OCI-LY3 (cell line): ENCODE measurements around the gene IHH.

ENCODE experiments used
- H2AFZ ChIP-seq: fragments of 200-600, 300-600 bp; shearing (Covaris generic); 2 replicates; pipeline ENCODE4 v1.6.0; 2014; ENCODE audit warnings: antibody characterized with exemption, low read depth, low read length
- H3K27ac ChIP-seq: fragments of 200-600, 300-600 bp; sonication (generic); 2 replicates; pipeline ENCODE4 v1.5.1; 2014; ENCODE audit warnings: mild to moderate bottlenecking, low read length, moderate library complexity, mixed read lengths
- H3K27me3 ChIP-seq: fragments of 200-600, 300-600 bp; sonication (generic); 2 replicates; pipeline ENCODE4 v1.6.1; 2014; ENCODE audit warnings: low read depth, low read length, mixed read lengths
- H3K36me3 ChIP-seq: fragments of 200-600, 300-600 bp; sonication (generic); replicated peaks from 2 replicates; pipeline ENCODE3; 2014; ENCODE audit warnings: low read depth, low read length, mixed read lengths
- H3K4me1 ChIP-seq: fragments of 300-600, 200-600 bp; sonication (generic); 2 replicates; pipeline ENCODE4 v1.6.1; 2014; ENCODE audit warnings: low read length, mixed read lengths
- H3K4me2 ChIP-seq: fragments of 200-600, 300-600 bp; sonication (generic); 2 replicates; pipeline ENCODE4 v1.6.1; 2014; ENCODE audit warnings: low read length, mixed read lengths
- H3K4me3 ChIP-seq: fragments of 300-600, 200-600 bp; sonication (generic); 2 replicates; pipeline ENCODE4 v1.5.1; 2014; ENCODE audit warnings: antibody characterized with exemption, mild to moderate bottlenecking, low read length, moderate library complexity
- H3K79me2 ChIP-seq: fragments of 300-600, 200-600 bp; shearing (Covaris generic); 2 replicates; pipeline ENCODE4 v1.6.1; 2014; ENCODE audit warnings: mild to moderate bottlenecking, low read length, mixed read lengths
- H3K9ac ChIP-seq: fragments of 300-600, 200-600 bp; shearing (Covaris generic); 2 replicates; pipeline ENCODE4 v1.6.0; 2014; ENCODE audit warnings: mild to moderate bottlenecking, low read length, moderate library complexity
- H3K9me3 ChIP-seq: fragments of 200-600, 300-600 bp; shearing (Covaris generic); 2 replicates; pipeline ENCODE4 v1.6.1; 2014; ENCODE audit warnings: low read length, mixed read lengths; ENCODE audit not compliant: insufficient read depth
- H4K20me1 ChIP-seq: fragments of 200-600, 300-600 bp; sonication (generic); 2 replicates; pipeline ENCODE4 v1.6.1; 2016; ENCODE audit warnings: low read length, mixed read lengths; ENCODE audit not compliant: insufficient read depth
- EZH2phosphoT487 ChIP-seq: fragments of 200-600 bp; shearing (Covaris generic); IDR thresholded peaks from 2 replicates; pipeline ENCODE4 v1.6.1; 2018; ENCODE audit warnings: antibody characterized with exemption, mixed run types, low read depth
- TF ChIP-seq, protein P1 (sequence below): fragments of 200-600, 300-600 bp; sonication (generic); IDR thresholded peaks from 2 replicates; pipeline ENCODE4 v1.5.1; 2014; ENCODE audit warnings: antibody characterized with exemption, low read length, low read depth

Gene IHH

DNA sequence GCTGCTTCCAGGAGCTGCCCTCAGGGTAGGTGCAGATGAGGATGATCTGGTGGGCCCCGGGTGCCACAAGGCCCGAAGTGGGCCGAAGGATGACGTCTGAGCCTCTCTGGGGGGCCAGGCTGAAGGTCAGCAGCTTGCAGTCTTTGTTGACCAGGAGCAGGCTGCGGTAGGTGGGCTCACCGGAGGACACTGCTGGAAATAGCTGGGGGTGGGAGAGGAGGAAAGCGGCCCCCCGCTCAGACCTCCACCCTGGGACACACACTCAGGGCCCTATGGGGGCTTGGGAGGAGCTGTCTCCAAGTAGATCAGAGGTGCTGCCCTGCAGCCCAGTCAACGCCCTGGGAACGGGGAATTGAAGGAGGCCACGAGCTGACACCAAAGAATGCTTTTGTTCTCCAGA is 36.7 kb downstream of the IHH start:
- no peaks in the 10 kb centered on the region for H3K36me3 ChIP-seq
- no peak overlapping the region for H3K27ac ChIP-seq
- no peak overlapping the region for H2AFZ ChIP-seq
- no peak overlapping the region for H3K4me2 ChIP-seq
- no peaks in the 10 kb centered on the region for H3K4me1 ChIP-seq
- no peaks in the 10 kb centered on the region for H4K20me1 ChIP-seq
- no peaks in the 10 kb centered on the region for H3K9me3 ChIP-seq
- no peaks in the 10 kb centered on the region for H3K27me3 ChIP-seq
- TF ChIP-seq, protein P1, sequence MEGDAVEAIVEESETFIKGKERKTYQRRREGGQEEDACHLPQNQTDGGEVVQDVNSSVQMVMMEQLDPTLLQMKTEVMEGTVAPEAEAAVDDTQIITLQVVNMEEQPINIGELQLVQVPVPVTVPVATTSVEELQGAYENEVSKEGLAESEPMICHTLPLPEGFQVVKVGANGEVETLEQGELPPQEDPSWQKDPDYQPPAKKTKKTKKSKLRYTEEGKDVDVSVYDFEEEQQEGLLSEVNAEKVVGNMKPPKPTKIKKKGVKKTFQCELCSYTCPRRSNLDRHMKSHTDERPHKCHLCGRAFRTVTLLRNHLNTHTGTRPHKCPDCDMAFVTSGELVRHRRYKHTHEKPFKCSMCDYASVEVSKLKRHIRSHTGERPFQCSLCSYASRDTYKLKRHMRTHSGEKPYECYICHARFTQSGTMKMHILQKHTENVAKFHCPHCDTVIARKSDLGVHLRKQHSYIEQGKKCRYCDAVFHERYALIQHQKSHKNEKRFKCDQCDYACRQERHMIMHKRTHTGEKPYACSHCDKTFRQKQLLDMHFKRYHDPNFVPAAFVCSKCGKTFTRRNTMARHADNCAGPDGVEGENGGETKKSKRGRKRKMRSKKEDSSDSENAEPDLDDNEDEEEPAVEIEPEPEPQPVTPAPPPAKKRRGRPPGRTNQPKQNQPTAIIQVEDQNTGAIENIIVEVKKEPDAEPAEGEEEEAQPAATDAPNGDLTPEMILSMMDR: no peak
- TF ChIP-seq EZH2phosphoT487: no peak
- H3K4me3 ChIP-seq: no peak overlapping the region
- H3K79me2 ChIP-seq: no peaks in the 10 kb centered on the region
- H3K9ac ChIP-seq: no peak overlapping the region

DNA sequence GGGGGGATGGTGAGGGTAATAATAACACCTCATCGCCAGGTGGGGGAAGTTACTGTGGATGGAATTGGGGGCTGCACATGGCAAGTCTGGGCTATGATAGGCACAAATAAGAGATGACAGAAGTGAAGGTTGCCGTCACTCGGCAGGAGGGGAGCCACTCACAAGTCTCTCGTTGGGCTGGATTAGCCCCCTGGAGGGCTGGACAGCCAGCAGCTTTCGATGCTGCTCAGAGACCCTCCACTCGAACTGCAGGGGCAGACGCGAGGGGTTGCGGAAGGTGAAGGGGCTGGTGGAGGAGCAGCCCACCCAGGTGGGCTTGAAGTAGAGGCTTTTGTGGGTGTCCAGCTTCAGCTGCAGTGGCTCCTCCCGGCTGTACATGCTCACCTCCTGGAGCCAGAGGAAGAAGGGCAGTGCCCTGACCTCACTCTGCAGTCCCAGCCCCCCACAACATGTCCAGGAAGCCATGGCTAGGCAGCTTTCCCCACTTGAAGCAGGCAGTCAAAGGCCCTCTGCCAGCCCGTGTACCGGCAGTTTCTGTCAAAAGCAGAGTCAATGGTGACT is 37.6 kb downstream of the IHH start:
- Histone ChIP-seq H3K36me3 (no peaks in the 10 kb centered on the region), H3K9ac (no peak overlapping the region), H3K27ac (no peak overlapping the region), H2AFZ (no peak overlapping the region), H3K4me3 (no peak overlapping the region), H3K4me2 (no peak overlapping the region), H3K79me2 (no peaks in the 10 kb centered on the region), H3K4me1 (no peaks in the 10 kb centered on the region), H3K9me3 (no peaks in the 10 kb centered on the region), H3K27me3 (no peaks in the 10 kb centered on the region), H4K20me1 (no peaks in the 10 kb centered on the region)
- no peak for TF ChIP-seq EZH2phosphoT487
- TF ChIP-seq, protein P1: no peak

DNA sequence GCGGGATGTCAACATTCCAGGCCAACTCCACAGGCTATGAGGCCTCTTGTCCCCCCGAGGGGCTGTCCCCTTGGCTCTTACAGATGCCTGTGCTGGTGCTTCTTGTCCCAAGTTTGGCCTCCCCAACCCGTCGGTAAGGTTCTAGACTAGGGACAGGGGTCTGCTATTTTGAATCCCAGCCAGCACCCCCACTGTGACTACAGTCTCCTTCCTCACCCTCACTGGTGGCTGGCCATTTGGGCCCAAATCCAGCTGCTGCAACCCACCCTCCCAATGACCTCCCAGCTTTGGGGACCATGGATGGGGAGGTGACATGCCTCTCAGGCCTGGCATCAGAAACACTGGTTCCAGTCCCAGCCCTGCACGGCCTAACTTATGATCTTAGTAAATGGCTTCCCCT is 38.1 kb downstream of the IHH start:
- Histone ChIP-seq H3K27me3 (no peaks in the 10 kb centered on the region), H3K9ac (no peak overlapping the region), H3K4me1 (no peaks in the 10 kb centered on the region), H3K4me2 (no peak overlapping the region), H3K36me3 (no peaks in the 10 kb centered on the region), H3K9me3 (no peaks in the 10 kb centered on the region), H3K79me2 (no peaks in the 10 kb centered on the region), H3K4me3 (no peak overlapping the region), H3K27ac (no peak overlapping the region), H2AFZ (no peak overlapping the region), H4K20me1 (no peaks in the 10 kb centered on the region)
- TF ChIP-seq, protein P1: no peak
- TF ChIP-seq EZH2phosphoT487: no peak

DNA sequence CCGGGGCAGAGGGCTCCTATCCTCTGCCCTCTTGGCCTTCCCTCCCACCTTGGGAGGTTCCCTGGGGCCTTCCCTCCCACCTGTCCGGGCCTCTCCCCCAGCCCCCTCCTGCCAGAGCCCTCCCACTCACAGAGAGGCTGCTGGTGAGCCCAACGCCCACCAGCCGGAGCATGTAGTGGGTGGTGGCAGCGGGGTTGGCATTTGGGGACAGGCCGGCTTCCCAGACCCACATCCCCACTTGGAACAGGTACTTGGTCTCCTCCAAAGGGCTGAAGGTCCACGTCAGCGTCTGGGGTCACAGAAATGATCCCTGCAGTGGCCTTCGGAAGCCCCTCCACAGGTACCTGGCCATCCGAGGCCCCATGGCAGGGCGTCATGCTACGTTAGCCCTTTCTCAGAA is 38.7 kb downstream of the IHH start:
- Histone ChIP-seq H3K9me3 (no peaks in the 10 kb centered on the region), H4K20me1 (no peaks in the 10 kb centered on the region), H3K79me2 (no peaks in the 10 kb centered on the region), H3K4me1 (no peaks in the 10 kb centered on the region), H3K27me3 (no peaks in the 10 kb centered on the region), H3K9ac (no peak overlapping the region), H2AFZ (no peak overlapping the region), H3K27ac (no peak overlapping the region), H3K36me3 (no peaks in the 10 kb centered on the region), H3K4me2 (no peak overlapping the region), H3K4me3 (no peak overlapping the region)
- TF ChIP-seq, protein P1: no peak
- TF ChIP-seq EZH2phosphoT487: no peak
